Activated T-cell treated with anti-CD3 and anti-CD28 coated beads for 4 hours (primary cell): ENCODE measurements around the gene CCDC136.

Experiments
- DNase-seq: peaks from one replicate; pipeline ENCODE4 v3.0.0-alpha.2; 2020

Gene CCDC136

GRCh38 chr7:128846781-128847444 is 55.1 kb downstream of the CCDC136 start:
- no peak for DNase-seq

- DNase-seq = no peak
Measured at GRCh38 chr7:128847721-128848211, 56.0 kb downstream of the CCDC136 start.

GRCh38 chr7:128848289-128849155 is 56.8 kb downstream of the CCDC136 start:
- no peak for DNase-seq

- no peak for DNase-seq
Measured at GRCh38 chr7:128849156-128849515, 57.4 kb downstream of the CCDC136 start.

GRCh38 chr7:128849804-128850490 is 58.2 kb downstream of the CCDC136 start:
- no peak for DNase-seq

GRCh38 chr7:128852537-128853254 is 60.9 kb downstream of the CCDC136 start:
- no peak for DNase-seq

GRCh38 chr7:128853799-128854198 is 62.0 kb downstream of the CCDC136 start:
- DNase-seq = no peak

GRCh38 chr7:128854396-128854795 is 62.6 kb downstream of the CCDC136 start:
- DNase-seq = no peak

GRCh38 chr7:128855559-128855958 is 63.8 kb downstream of the CCDC136 start:
- no peak for DNase-seq

GRCh38 chr7:128856001-128856718 is 64.4 kb downstream of the CCDC136 start:
- DNase-seq = no peak

GRCh38 chr7:128858380-128859231 is 66.8 kb downstream of the CCDC136 start:
- DNase-seq = no peak

GRCh38 chr7:128859232-128860157 is 67.7 kb downstream of the CCDC136 start:
- DNase-seq = no peak

- DNase-seq = no peak
Measured at GRCh38 chr7:128860158-128861073, 68.6 kb downstream of the CCDC136 start.

GRCh38 chr7:128861957-128862570 is 70.3 kb downstream of the CCDC136 start:
- no peak for DNase-seq

GRCh38 chr7:128862571-128863432 is 71.0 kb downstream of the CCDC136 start, which contains the start of gene ATP6V1F:
ATP6V1F (plus strand) TSS chr7:128862856; CDS start chr7:128862905, 49 bp downstream.
- peak; percentile 100 for DNase-seq

GRCh38 chr7:128863433-128863989 is 71.7 kb downstream of the CCDC136 start:
- DNase-seq = peak; percentile 24

GRCh38 chr7:128865303-128865702 is 73.5 kb downstream of the CCDC136 start:
- no peak for DNase-seq
